HepG2 (cell line): ENCODE measurements around the gene PCSK2. TPM values are rescaled to one million over a fixed set of nuclear protein-coding genes. Genes with fewer than 3 reads are reported as not detected.
A peak's percentile ranks its signal among the peaks of the same experiment; 100 is the strongest.

Experiments used
- CREM ChIP-seq, 2 experiments: sonication (generic) in 1 of 2; formaldehyde crosslinking in 1 of 2; IDR thresholded peaks; 2 replicates each; pipeline versions ENCODE4 v1.4.0 to v1.6.1; 2016 to 2020; ENCODE audit warnings: antibody characterized with exemption in 1 of 2, mild to moderate bottlenecking in 1 of 2, missing genetic modification reagents in 1 of 2
- HMG20B ChIP-seq: conservative IDR thresholded peaks from 2 replicates; pipeline ENCODE4 v1.6.1; 2016; ENCODE audit warnings: missing genetic modification reagents, missing compliant biosample characterization
- HNF1A ChIP-seq, 2 experiments: sonication (generic) in 1 of 2; formaldehyde crosslinking in 1 of 2; IDR thresholded peaks; 2 replicates each; pipeline versions ENCODE4 v1.4.0 to v1.6.1; 2016 to 2020; ENCODE audit warnings: borderline replicate concordance in 1 of 2, low read depth in 1 of 2, mild to moderate bottlenecking in 1 of 2, missing genetic modification reagents in 1 of 2
- NFE2L2 ChIP-seq: fragments of 150-350 bp; IDR thresholded peaks from 2 replicates; pipeline ENCODE4 v1.6.1; 2014; ENCODE audit warnings: low read length
- PCBP2 ChIP-seq: fragments of 200-400 bp; formaldehyde crosslinking; optimal IDR thresholded peaks from 2 replicates; pipeline ENCODE3; 2018; ENCODE audit warnings: low read length, low read depth; ENCODE audit not compliant: poor library complexity, severe bottlenecking
- PITX1 ChIP-seq: sonication (generic); formaldehyde crosslinking; IDR thresholded peaks from 2 replicates; pipeline ENCODE4 v1.5.1; 2020; ENCODE audit warnings: mild to moderate bottlenecking, missing genetic modification reagents
- POGK ChIP-seq: sonication (generic); formaldehyde crosslinking; conservative IDR thresholded peaks from 2 replicates; pipeline ENCODE4 v1.8.0; 2022; ENCODE audit warnings: mild to moderate bottlenecking, moderate library complexity, missing genetic modification reagents
- PPARG ChIP-seq: conservative IDR thresholded peaks from 2 replicates; pipeline ENCODE4 v1.6.1; 2016; ENCODE audit warnings: missing biosample characterization, missing genetic modification reagents
- SMARCE1 ChIP-seq: fragments of 450-650 bp; IDR thresholded peaks from 2 replicates; pipeline ENCODE4 v1.6.1; 2017; ENCODE audit warnings: borderline replicate concordance
- SOX5 ChIP-seq: IDR thresholded peaks from 2 replicates; pipeline ENCODE4 v1.6.1; 2016; ENCODE audit warnings: borderline replicate concordance
- TFDP2 ChIP-seq: sonication (generic); formaldehyde crosslinking; IDR thresholded peaks from 2 replicates; pipeline ENCODE4 v1.4.0; 2020; ENCODE audit warnings: missing genetic modification reagents
- ZNF180 ChIP-seq: sonication (generic); formaldehyde crosslinking; IDR thresholded peaks from 2 replicates; pipeline ENCODE4 v1.4.0; 2020; ENCODE audit warnings: low read depth, missing genetic modification reagents, borderline replicate concordance
- ZNF24 ChIP-seq: fragments of 450-650 bp; IDR thresholded peaks from 2 replicates; pipeline ENCODE4 v1.6.1; 2017; ENCODE audit warnings: antibody characterized with exemption, mild to moderate bottlenecking
- ZNF441 ChIP-seq: sonication (generic); formaldehyde crosslinking; IDR thresholded peaks from 2 replicates; pipeline ENCODE4 v1.7.0; 2021; ENCODE audit warnings: missing genetic modification reagents, borderline replicate concordance
- ZNF513 ChIP-seq: sonication (generic); formaldehyde crosslinking; conservative IDR thresholded peaks from 2 replicates; pipeline ENCODE4 v1.5.0; 2020; ENCODE audit warnings: missing genetic modification reagents
- ZNF773 ChIP-seq: sonication (generic); formaldehyde crosslinking; IDR thresholded peaks from 2 replicates; pipeline ENCODE4 v1.4.0; 2020; ENCODE audit warnings: missing genetic modification reagents, borderline replicate concordance
- ZNF792 ChIP-seq: IDR thresholded peaks from 2 replicates; pipeline ENCODE4 v1.6.1; 2016
- ZNF841 ChIP-seq: sonication (generic); formaldehyde crosslinking; IDR thresholded peaks from 2 replicates; pipeline ENCODE4 v1.8.1; 2023; ENCODE audit warnings: missing genetic modification reagents, borderline replicate concordance
- polyA plus RNA-seq, 8 experiments: library from polyadenylated mRNA; depleted of rRNA in 3 of 8; stranded (reverse) in 7 of 8; unstranded in 1 of 8; fragments of >200 nt; fragmentation: Illumina TruSeq in 4 of 8; extraction: Trizol in 4 of 8; gene quantifications; 2 replicates each; pipeline versions ENCODE4 v1.2.1 to v1.2.3, GENCODE V29; 2011 to 2016; ENCODE audit warnings: low read depth in 4 of 8, missing spikeins in 1 of 8, mixed read lengths in 1 of 8; ENCODE audit not compliant: insufficient read depth in 1 of 8
- total RNA-seq, 5 experiments: library from RNA; depleted of rRNA; stranded (reverse); fragments of >200 nt; fragmentation: Illumina TruSeq; extraction: Trizol; gene quantifications; 2 replicates each; pipeline ENCODE4 v1.2.3, GENCODE V29; 2016; ENCODE audit warnings: low read depth in 1 of 5

The PCSK2 gene
- total and polyA plus RNA-seq, 2 of the 13 experiments (the other 11 are each of a cell fraction or from before 2014, with no cell fraction given): not detected

GRCh38 chr20:17315407-17316231 is 88.8 kb downstream of the PCSK2 start (continued):
- TF ChIP-seq PITX1 (CRISPR knock-in tag) (peak; percentile 38; the same call in 1 of the 2 replicates), HMG20B (no peak), PCBP2 (no peak), ZNF441 (0 out of 2 replicates have a peak, but pooled peaks have one; percentile 44), HNF1A (IDR thresholded peaks at IDR 0.05; ENCODE audit: low read depth) (peak; percentile 78), HNF1A (CRISPR knock-in tag; IDR thresholded peaks at IDR 0.05; ENCODE audit: borderline replicate concordance) (peak; percentile 71), SOX5 (no peak), POGK (CRISPR knock-in tag) (no peak), ZNF180 (CRISPR knock-in tag) (no peak), ZNF792 (CRISPR knock-in tag) (no peak), TFDP2 (CRISPR knock-in tag) (no peak), NFE2L2 (no peak), SMARCE1 (no peak), ZNF841 (CRISPR knock-in tag) (no peak), ZNF513 (CRISPR knock-in tag) (no peak), PPARG (CRISPR knock-in tag) (no peak), ZNF24 (no peak), ZNF773 (CRISPR knock-in tag) (no peak), CREM (IDR thresholded peaks at IDR 0.05) (no peak), CREM (CRISPR knock-in tag; IDR thresholded peaks at IDR 0.05) (no peak)
